ENCODE measurements around the gene FRMD4A.

FRMD4A gene

GRCh38 chr10:13743101-13743693 is 587.5 kb downstream of the FRMD4A start:
- DNase-seq (ENCODE audit: low read depth): no peak
- TF ChIP-seq CTCF (IDR thresholded peaks at IDR 0.05; ENCODE audit: low read depth, low read length) (no peak), MYC (IDR thresholded peaks at IDR 0.05; ENCODE audit: low read depth, low read length) (no peak), POLR2A (IDR thresholded peaks at IDR 0.05; ENCODE audit: extremely low read depth, insufficient read length) (no peak)
- TF ChIP-seq, protein P1, sequence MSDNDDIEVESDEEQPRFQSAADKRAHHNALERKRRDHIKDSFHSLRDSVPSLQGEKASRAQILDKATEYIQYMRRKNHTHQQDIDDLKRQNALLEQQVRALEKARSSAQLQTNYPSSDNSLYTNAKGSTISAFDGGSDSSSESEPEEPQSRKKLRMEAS (IDR thresholded peaks at IDR 0.05; ENCODE audit: low read depth, low read length): no peak
- H3K4me3 ChIP-seq (ENCODE audit: low read depth, low read length): no peak overlapping the region

DNA sequence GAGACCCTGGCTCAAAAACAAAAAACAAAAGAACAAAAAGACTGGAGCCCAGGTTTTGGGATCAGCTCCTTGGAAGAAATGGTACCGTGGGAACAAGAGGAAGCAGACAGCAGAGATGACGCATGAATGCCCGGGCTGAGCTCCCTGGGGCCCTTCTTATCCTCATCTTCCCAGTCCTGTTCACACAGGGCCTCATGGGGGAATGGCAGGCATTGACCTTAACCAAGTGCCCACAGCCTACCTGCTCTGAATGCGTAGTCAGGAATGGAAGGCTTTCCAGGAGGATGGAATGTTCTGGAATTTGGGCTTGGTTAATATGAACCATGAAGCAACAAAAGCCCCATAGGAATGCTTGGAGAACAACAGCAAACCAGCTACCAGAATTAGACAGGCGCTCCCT is 589.3 kb downstream of the FRMD4A start:
- no peak for DNase-seq (ENCODE audit: low read depth)
- TF ChIP-seq POLR2A (IDR thresholded peaks at IDR 0.05; ENCODE audit: extremely low read depth, insufficient read length): no peak
- TF ChIP-seq, protein P1 (IDR thresholded peaks at IDR 0.05; ENCODE audit: low read depth, low read length): no peak
- no peak for TF ChIP-seq CTCF (IDR thresholded peaks at IDR 0.05; ENCODE audit: low read depth, low read length)
- no peak for TF ChIP-seq MYC (IDR thresholded peaks at IDR 0.05; ENCODE audit: low read depth, low read length)
- H3K4me3 ChIP-seq (ENCODE audit: low read depth, low read length): no peak overlapping the region

GRCh38 chr10:13740461-13740860 is 590.3 kb downstream of the FRMD4A start:
- no peak for TF ChIP-seq POLR2A (IDR thresholded peaks at IDR 0.05; ENCODE audit: extremely low read depth, insufficient read length)
- no peak for TF ChIP-seq MYC (IDR thresholded peaks at IDR 0.05; ENCODE audit: low read depth, low read length)
- no peak for TF ChIP-seq CTCF (IDR thresholded peaks at IDR 0.05; ENCODE audit: low read depth, low read length)
- TF ChIP-seq, protein P1 (IDR thresholded peaks at IDR 0.05; ENCODE audit: low read depth, low read length): no peak
- no peak for DNase-seq (ENCODE audit: low read depth)
- no peak overlapping the region for H3K4me3 ChIP-seq (ENCODE audit: low read depth, low read length)

DNA sequence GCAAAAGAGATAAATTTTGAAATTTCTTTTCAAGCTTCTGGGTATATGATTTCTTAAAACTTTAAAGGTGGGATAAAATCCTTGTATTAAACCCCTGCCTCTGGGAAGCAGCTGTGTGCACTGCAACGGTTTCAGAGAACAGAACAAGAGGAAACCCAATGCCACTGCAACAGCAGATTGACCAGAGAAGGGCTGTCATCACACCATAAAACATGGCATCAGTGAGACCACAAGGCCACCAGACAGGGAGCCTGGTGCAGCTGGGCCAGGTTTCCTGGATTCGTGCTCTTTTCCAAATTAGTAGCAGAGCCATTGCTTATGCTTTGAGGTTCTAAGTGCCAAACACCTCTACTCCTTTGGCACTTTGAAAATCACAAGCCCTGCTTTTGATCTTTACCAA is 591.5 kb downstream of the FRMD4A start:
- TF ChIP-seq, protein P1 (IDR thresholded peaks at IDR 0.05; ENCODE audit: low read depth, low read length): no peak
- no peak for TF ChIP-seq MYC (IDR thresholded peaks at IDR 0.05; ENCODE audit: low read depth, low read length)
- TF ChIP-seq POLR2A (IDR thresholded peaks at IDR 0.05; ENCODE audit: extremely low read depth, insufficient read length): no peak
- no peak for TF ChIP-seq CTCF (IDR thresholded peaks at IDR 0.05; ENCODE audit: low read depth, low read length)
- no peak overlapping the region for H3K4me3 ChIP-seq (ENCODE audit: low read depth, low read length)
- no peak for DNase-seq (ENCODE audit: low read depth)

GRCh38 chr10:13736506-13736905 is 594.2 kb downstream of the FRMD4A start:
- H3K4me3 ChIP-seq (ENCODE audit: low read depth, low read length): no peak overlapping the region
- no peak for TF ChIP-seq POLR2A (IDR thresholded peaks at IDR 0.05; ENCODE audit: extremely low read depth, insufficient read length)
- TF ChIP-seq CTCF (IDR thresholded peaks at IDR 0.05; ENCODE audit: low read depth, low read length): no peak
- no peak for TF ChIP-seq MYC (IDR thresholded peaks at IDR 0.05; ENCODE audit: low read depth, low read length)
- TF ChIP-seq, protein P1 (IDR thresholded peaks at IDR 0.05; ENCODE audit: low read depth, low read length): no peak
- DNase-seq (ENCODE audit: low read depth): no peak

All from NB4 (cell line).